ENCODE data around the gene RAD9A. TPM values are rescaled to one million over a fixed set of nuclear protein-coding genes. Genes with fewer than 3 reads are reported as not detected.

RAD9A gene
- total and polyA plus RNA-seq, 2 of the 4 experiments (the other 2 are of a cell fraction), result 2.0 to 10.3 TPM

- TF ChIP-seq NFE2L2 (IDR thresholded peaks at IDR 0.05; ENCODE audit: low read depth, low read length), result no peak
Observed at GRCh38 chr11:67374571-67375281, 17.1 kb upstream of the RAD9A start (continued).

GRCh38 chr11:67375320-67376055, 16.3 kb upstream of the RAD9A start:
- Histone ChIP-seq H4K20me1 (ENCODE audit: insufficient read depth, low read length) (peaks cover 16% of the 10 kb centered on the region), H3K36me3 (ENCODE audit: control insufficient read depth, insufficient read depth, low read length) (peaks cover 3% of the 10 kb centered on the region; the same call in 1 of the 2 replicates), H3K9me3 (ENCODE audit: control insufficient read depth, insufficient read depth, low read length) (no peaks in the 10 kb centered on the region), H2AK5ac (ENCODE audit: low read depth, low read length) (peak overlapping the region; percentile 96), H2BK5ac (ENCODE audit: low read depth, low read length, poor library complexity, severe bottlenecking) (peak overlapping the region; percentile 17), H3K79me1 (ENCODE audit: low read depth in 1 of 2, low read length in 2 of 2) (peaks cover 0 to 22% of the 10 kb centered on the region in 2 experiments; a peak in 3 of 4 replicates), H2BK120ac (ENCODE audit: low read depth, low read length) (peak overlapping the region; percentile 94), H3K9ac (ENCODE audit: low read depth, low read length) (no peak overlapping the region), H2AK9ac (replicated peaks; ENCODE audit: low read depth, low read length, poor library complexity) (peak overlapping the region; percentile 91), H3K9me1 (ENCODE audit: insufficient read depth, low read length) (peaks cover 19% of the 10 kb centered on the region), H4K91ac (ENCODE audit: insufficient read depth, low read depth, low read length) (peak overlapping the region; percentile 95), H3K56ac (ENCODE audit: extremely low read depth, insufficient read depth, low read length) (no peak overlapping the region), H3K27ac (ENCODE audit: insufficient read depth, low read length) (peak overlapping the region; percentile 49), H3K4me3 (ENCODE audit: insufficient read depth, low read depth, low read length) (no peak overlapping the region), H3K4me2 (ENCODE audit: low read depth, low read length) (no peak overlapping the region), H3K14ac (replicated peaks; ENCODE audit: low read depth, low read length) (no peak overlapping the region), H3K27me3 (ENCODE audit: control insufficient read depth, insufficient read depth, low read length) (no peaks in the 10 kb centered on the region), H3K23ac (ENCODE audit: low read depth, low read length) (peak overlapping the region; percentile 72; the same call in 1 of the 2 replicates), H4K8ac (ENCODE audit: low read depth in 2 of 2, low read length in 2 of 2) (peak overlapping the region; percentile 66 to 82; a peak in 3 of 4 replicates), H2BK20ac (ENCODE audit: low read depth, low read length) (peak overlapping the region; percentile 78; the same call in 1 of the 2 replicates), H3K18ac (ENCODE audit: low read depth, low read length) (peak overlapping the region; percentile 21; the same call in 1 of the 2 replicates), H2AFZ (replicated peaks; ENCODE audit: low read length, poor library complexity) (peak overlapping the region; percentile 81), H2BK15ac (ENCODE audit: low read depth, low read length) (peak overlapping the region; percentile 84; the same call in 2 of the 3 replicates), H3K4me1 (ENCODE audit: control insufficient read depth, insufficient read depth, low read length) (peaks cover 38% of the 10 kb centered on the region), H3K4ac (ENCODE audit: low read depth, low read length) (peak overlapping the region; percentile 96), H4K5ac (ENCODE audit: low read depth, low read length) (0 out of 2 replicates have a peak overlapping the region, but pooled peaks have one; percentile 15)
- dilution Hi-C loops (cut with HindIII; ENCODE audit: low sequenced_read_pairs, unreplicated experiment) (no loop called here), in situ Hi-C loops (cut with MboI; ENCODE audit: low sequenced_read_pairs) (no loop called here), intact Hi-C loops (cut with micrococcal nuclease) (no loop called here)
- DNase-seq (no peak), ATAC-seq (ENCODE audit: low read depth) (no peak)
- 0% methylated on average over 1 of the region's 15 CpGs; no CpG with 5 or more reads in 1 of the 2 experiments for WGBS, 2 experiments (ENCODE audit: extremely low coverage in 2 of 2, insufficient read length in 1 of 2)
- ChIA-PET CTCF (interaction anchor here (0.6 to 7.8 kb wide), 2 partner anchors 22 to 110 kb away, joined by 4 to 128 read pairs; partner anchors contain the start of gene POLD4), POLR2A (ENCODE audit: unreplicated experiment) (interaction anchor here (0.6 to 1.7 kb wide), 4 partner anchors 17 to 53 kb away, joined by 3 to 11 read pairs (median 8); partner anchors contain the start of gene POLD4)
- no TSS peak for BruUV-seq (replicated peaks)
- TF ChIP-seq NFE2L2 (IDR thresholded peaks at IDR 0.05; ENCODE audit: low read depth, low read length) (no peak), RCOR1 (IDR thresholded peaks at IDR 0.05; ENCODE audit: insufficient replicate concordance, low read length) (no peak), CTCF (conservative IDR thresholded peaks at IDR 0.05; ENCODE audit: low read depth, low read length) (no peak), CEBPB (IDR thresholded peaks at IDR 0.05; ENCODE audit: low read depth, low read length) (no peak), USF2 (IDR thresholded peaks at IDR 0.05; ENCODE audit: low read depth, low read length) (no peak), RAD21 (IDR thresholded peaks at IDR 0.05; ENCODE audit: low read length) (no peak), FOS (IDR thresholded peaks at IDR 0.05; ENCODE audit: low read depth, low read length) (no peak), MAZ (IDR thresholded peaks at IDR 0.05; ENCODE audit: borderline replicate concordance, low read depth, low read length) (no peak), CHD1 (IDR thresholded peaks at IDR 0.05; ENCODE audit: low read depth, low read length) (no peak), POLR2A (IDR thresholded peaks at IDR 0.05; ENCODE audit: low read depth, low read length) (no peak), SMC3 (IDR thresholded peaks at IDR 0.05; ENCODE audit: low read depth, low read length) (no peak), RFX5 (IDR thresholded peaks at IDR 0.05; ENCODE audit: low read depth, low read length) (no peak)
